GM23338 (cell line): ENCODE measurements around the gene REV3L.

Source experiments
- CREB1 ChIP-seq: fragments of 250-450 bp; sonication (Bioruptor Pico); IDR thresholded peaks from 2 replicates; pipeline ENCODE4 v1.5.0; 2020; ENCODE audit warnings: low read depth, mild to moderate bottlenecking, moderate library complexity
- EZH2 ChIP-seq: fragments of 200-600 bp; sonication (generic); IDR thresholded peaks from one replicate; pipeline ENCODE4 v1.8.0; 2017; ENCODE audit warnings: antibody characterized with exemption, mild to moderate bottlenecking, low read depth; ENCODE audit not compliant: unreplicated experiment
- EZH2phosphoT487 ChIP-seq: fragments of 200-600 bp; sonication (generic); IDR thresholded peaks from one replicate; pipeline ENCODE4 v1.8.1; 2018; ENCODE audit warnings: antibody characterized with exemption; ENCODE audit not compliant: unreplicated experiment
- JUNB ChIP-seq: IDR thresholded peaks from one replicate; pipeline ENCODE4 v1.6.1; 2016; ENCODE audit warnings: antibody characterized with exemption; ENCODE audit not compliant: unreplicated experiment
- POLR2AphosphoS5 ChIP-seq: IDR thresholded peaks from 2 replicates; pipeline ENCODE4 v1.6.1; 2016; ENCODE audit warnings: antibody characterized with exemption, low read depth
- ZNF331 ChIP-seq: fragments of 250-450 bp; sonication (Bioruptor Pico); IDR thresholded peaks from 2 replicates; pipeline ENCODE4 v1.5.0; 2020; ENCODE audit warnings: low read depth, mild to moderate bottlenecking, moderate library complexity
- TF ChIP-seq, protein P1 (sequence below), 2 experiments: fragments of 200-600 bp in 1 of 2; sonication (generic) in 1 of 2; conservative IDR thresholded peaks; 2 replicates each; pipeline versions ENCODE4 v1.5.1 to v1.6.1; 2016 to 2017; ENCODE audit warnings: antibody characterized with exemption in 2 of 2, low read depth in 2 of 2, mild to moderate bottlenecking in 2 of 2, moderate library complexity in 1 of 2
- TF ChIP-seq, protein P2 (sequence below): IDR thresholded peaks from one replicate; pipeline ENCODE4 v1.6.1; 2018; ENCODE audit warnings: antibody characterized with exemption; ENCODE audit not compliant: unreplicated experiment
- TF ChIP-seq, protein P3 (sequence below): fragments of 250-450 bp; sonication (Bioruptor Pico); IDR thresholded peaks from 2 replicates; pipeline ENCODE4 v1.5.0; 2020; ENCODE audit warnings: mild to moderate bottlenecking, moderate library complexity
- TF ChIP-seq, protein P4 (sequence below): IDR thresholded peaks from 2 replicates; pipeline ENCODE4 v1.6.1; 2016; ENCODE audit warnings: antibody characterized with exemption

DNA sequence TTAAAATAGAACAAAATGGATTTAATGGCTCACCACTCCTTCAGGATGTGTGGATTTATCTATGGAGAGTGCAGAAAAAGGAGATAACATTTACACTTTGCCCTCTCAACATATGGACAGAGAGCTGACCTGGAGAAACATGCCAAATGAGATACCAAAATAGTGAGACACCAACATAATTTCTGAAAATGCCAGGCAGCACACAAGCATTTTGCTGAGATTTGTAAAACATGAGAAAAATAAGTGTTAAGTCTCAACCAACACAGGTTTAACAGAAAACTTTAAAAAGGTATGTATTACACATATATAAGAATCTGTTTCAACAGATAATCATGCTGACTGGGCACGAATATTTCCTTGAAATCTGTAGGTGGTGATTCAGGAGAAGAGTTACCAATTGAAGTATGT lies 145.2 kb downstream of the REV3L start:
- TF ChIP-seq, protein P1, sequence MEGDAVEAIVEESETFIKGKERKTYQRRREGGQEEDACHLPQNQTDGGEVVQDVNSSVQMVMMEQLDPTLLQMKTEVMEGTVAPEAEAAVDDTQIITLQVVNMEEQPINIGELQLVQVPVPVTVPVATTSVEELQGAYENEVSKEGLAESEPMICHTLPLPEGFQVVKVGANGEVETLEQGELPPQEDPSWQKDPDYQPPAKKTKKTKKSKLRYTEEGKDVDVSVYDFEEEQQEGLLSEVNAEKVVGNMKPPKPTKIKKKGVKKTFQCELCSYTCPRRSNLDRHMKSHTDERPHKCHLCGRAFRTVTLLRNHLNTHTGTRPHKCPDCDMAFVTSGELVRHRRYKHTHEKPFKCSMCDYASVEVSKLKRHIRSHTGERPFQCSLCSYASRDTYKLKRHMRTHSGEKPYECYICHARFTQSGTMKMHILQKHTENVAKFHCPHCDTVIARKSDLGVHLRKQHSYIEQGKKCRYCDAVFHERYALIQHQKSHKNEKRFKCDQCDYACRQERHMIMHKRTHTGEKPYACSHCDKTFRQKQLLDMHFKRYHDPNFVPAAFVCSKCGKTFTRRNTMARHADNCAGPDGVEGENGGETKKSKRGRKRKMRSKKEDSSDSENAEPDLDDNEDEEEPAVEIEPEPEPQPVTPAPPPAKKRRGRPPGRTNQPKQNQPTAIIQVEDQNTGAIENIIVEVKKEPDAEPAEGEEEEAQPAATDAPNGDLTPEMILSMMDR (conservative IDR thresholded peaks at IDR 0.05; ENCODE audit: low read depth in 2 of 2) = no peak
- TF ChIP-seq EZH2 (no peak), POLR2AphosphoS5 (no peak), EZH2phosphoT487 (no peak), JUNB (no peak), CREB1 (CRISPR knock-in tag) (no peak), ZNF331 (CRISPR knock-in tag) (no peak)
- TF ChIP-seq, protein P2, sequence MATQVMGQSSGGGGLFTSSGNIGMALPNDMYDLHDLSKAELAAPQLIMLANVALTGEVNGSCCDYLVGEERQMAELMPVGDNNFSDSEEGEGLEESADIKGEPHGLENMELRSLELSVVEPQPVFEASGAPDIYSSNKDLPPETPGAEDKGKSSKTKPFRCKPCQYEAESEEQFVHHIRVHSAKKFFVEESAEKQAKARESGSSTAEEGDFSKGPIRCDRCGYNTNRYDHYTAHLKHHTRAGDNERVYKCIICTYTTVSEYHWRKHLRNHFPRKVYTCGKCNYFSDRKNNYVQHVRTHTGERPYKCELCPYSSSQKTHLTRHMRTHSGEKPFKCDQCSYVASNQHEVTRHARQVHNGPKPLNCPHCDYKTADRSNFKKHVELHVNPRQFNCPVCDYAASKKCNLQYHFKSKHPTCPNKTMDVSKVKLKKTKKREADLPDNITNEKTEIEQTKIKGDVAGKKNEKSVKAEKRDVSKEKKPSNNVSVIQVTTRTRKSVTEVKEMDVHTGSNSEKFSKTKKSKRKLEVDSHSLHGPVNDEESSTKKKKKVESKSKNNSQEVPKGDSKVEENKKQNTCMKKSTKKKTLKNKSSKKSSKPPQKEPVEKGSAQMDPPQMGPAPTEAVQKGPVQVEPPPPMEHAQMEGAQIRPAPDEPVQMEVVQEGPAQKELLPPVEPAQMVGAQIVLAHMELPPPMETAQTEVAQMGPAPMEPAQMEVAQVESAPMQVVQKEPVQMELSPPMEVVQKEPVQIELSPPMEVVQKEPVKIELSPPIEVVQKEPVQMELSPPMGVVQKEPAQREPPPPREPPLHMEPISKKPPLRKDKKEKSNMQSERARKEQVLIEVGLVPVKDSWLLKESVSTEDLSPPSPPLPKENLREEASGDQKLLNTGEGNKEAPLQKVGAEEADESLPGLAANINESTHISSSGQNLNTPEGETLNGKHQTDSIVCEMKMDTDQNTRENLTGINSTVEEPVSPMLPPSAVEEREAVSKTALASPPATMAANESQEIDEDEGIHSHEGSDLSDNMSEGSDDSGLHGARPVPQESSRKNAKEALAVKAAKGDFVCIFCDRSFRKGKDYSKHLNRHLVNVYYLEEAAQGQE = no peak
- TF ChIP-seq, protein P3, sequence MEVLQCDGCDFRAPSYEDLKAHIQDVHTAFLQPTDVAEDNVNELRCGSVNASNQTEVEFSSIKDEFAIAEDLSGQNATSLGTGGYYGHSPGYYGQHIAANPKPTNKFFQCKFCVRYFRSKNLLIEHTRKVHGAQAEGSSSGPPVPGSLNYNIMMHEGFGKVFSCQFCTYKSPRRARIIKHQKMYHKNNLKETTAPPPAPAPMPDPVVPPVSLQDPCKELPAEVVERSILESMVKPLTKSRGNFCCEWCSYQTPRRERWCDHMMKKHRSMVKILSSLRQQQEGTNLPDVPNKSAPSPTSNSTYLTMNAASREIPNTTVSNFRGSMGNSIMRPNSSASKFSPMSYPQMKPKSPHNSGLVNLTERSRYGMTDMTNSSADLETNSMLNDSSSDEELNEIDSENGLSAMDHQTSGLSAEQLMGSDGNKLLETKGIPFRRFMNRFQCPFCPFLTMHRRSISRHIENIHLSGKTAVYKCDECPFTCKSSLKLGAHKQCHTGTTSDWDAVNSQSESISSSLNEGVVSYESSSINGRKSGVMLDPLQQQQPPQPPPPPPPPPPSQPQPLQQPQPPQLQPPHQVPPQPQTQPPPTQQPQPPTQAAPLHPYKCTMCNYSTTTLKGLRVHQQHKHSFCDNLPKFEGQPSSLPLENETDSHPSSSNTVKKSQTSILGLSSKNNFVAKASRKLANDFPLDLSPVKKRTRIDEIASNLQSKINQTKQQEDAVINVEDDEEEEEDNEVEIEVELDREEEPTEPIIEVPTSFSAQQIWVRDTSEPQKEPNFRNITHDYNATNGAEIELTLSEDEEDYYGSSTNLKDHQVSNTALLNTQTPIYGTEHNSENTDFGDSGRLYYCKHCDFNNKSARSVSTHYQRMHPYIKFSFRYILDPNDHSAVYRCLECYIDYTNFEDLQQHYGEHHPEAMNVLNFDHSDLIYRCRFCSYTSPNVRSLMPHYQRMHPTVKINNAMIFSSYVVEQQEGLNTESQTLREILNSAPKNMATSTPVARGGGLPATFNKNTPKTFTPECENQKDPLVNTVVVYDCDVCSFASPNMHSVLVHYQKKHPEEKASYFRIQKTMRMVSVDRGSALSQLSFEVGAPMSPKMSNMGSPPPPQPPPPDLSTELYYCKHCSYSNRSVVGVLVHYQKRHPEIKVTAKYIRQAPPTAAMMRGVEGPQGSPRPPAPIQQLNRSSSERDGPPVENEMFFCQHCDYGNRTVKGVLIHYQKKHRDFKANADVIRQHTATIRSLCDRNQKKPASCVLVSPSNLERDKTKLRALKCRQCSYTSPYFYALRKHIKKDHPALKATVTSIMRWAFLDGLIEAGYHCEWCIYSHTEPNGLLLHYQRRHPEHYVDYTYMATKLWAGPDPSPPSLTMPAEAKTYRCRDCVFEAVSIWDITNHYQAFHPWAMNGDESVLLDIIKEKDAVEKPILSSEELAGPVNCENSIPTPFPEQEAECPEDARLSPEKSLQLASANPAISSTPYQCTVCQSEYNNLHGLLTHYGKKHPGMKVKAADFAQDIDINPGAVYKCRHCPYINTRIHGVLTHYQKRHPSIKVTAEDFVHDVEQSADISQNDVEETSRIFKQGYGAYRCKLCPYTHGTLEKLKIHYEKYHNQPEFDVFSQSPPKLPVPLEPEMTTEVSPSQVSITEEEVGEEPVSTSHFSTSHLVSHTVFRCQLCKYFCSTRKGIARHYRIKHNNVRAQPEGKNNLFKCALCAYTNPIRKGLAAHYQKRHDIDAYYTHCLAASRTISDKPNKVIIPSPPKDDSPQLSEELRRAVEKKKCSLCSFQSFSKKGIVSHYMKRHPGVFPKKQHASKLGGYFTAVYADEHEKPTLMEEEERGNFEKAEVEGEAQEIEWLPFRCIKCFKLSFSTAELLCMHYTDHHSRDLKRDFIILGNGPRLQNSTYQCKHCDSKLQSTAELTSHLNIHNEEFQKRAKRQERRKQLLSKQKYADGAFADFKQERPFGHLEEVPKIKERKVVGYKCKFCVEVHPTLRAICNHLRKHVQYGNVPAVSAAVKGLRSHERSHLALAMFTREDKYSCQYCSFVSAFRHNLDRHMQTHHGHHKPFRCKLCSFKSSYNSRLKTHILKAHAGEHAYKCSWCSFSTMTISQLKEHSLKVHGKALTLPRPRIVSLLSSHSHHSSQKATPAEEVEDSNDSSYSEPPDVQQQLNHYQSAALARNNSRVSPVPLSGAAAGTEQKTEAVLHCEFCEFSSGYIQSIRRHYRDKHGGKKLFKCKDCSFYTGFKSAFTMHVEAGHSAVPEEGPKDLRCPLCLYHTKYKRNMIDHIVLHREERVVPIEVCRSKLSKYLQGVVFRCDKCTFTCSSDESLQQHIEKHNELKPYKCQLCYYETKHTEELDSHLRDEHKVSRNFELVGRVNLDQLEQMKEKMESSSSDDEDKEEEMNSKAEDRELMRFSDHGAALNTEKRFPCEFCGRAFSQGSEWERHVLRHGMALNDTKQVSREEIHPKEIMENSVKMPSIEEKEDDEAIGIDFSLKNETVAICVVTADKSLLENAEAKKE = no peak
- TF ChIP-seq, protein P4, sequence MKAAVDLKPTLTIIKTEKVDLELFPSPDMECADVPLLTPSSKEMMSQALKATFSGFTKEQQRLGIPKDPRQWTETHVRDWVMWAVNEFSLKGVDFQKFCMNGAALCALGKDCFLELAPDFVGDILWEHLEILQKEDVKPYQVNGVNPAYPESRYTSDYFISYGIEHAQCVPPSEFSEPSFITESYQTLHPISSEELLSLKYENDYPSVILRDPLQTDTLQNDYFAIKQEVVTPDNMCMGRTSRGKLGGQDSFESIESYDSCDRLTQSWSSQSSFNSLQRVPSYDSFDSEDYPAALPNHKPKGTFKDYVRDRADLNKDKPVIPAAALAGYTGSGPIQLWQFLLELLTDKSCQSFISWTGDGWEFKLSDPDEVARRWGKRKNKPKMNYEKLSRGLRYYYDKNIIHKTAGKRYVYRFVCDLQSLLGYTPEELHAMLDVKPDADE = no peak
